Stimulated activated CD8-positive, alpha-beta memory T cell treated with anti-CD3 and anti-CD28 coated beads, Interleukin-7, amount 100 ng/mL, for 4 hours (primary cell): ENCODE results near the gene KLHL30.

ENCODE experiments used
- DNase-seq, 2 donors: peaks; one replicate each; pipeline ENCODE4 v3.0.0-alpha.2; 2020; ENCODE audit warnings: low read depth in 2 of 2

Gene KLHL30

GRCh38 chr2:238138331-238139195, at the start of gene KLHL30:
Gene KLHL30 (plus strand): TSS chr2:238138668. CDS start chr2:238140755, 2,087 bp downstream.
- DNase-seq, result no peak

GRCh38 chr2:238090887-238091286, 47.6 kb upstream of the KLHL30 start:
- no peak for DNase-seq

GRCh38 chr2:238091436-238092060, 46.9 kb upstream of the KLHL30 start:
- no peak for DNase-seq

- no peak for DNase-seq
Observed at GRCh38 chr2:238092486-238093035, 45.9 kb upstream of the KLHL30 start.

GRCh38 chr2:238093181-238094140, 45.0 kb upstream of the KLHL30 start:
- no peak for DNase-seq

- DNase-seq, result no peak
Observed at GRCh38 chr2:238094438-238095022, 43.9 kb upstream of the KLHL30 start.

GRCh38 chr2:238095143-238095542, 43.3 kb upstream of the KLHL30 start:
- no peak for DNase-seq

- DNase-seq, result no peak
Observed at GRCh38 chr2:238096311-238097011, 42.0 kb upstream of the KLHL30 start.

GRCh38 chr2:238097201-238097987, 41.1 kb upstream of the KLHL30 start:
- no peak for DNase-seq

GRCh38 chr2:238097988-238098871, 40.2 kb upstream of the KLHL30 start:
- no peak for DNase-seq

GRCh38 chr2:238098901-238099713, 39.4 kb upstream of the KLHL30 start:
- no peak for DNase-seq

GRCh38 chr2:238099714-238100048, 38.8 kb upstream of the KLHL30 start:
- DNase-seq, result no peak

GRCh38 chr2:238100049-238100820, 38.2 kb upstream of the KLHL30 start, which contains the start of gene ESPNL:
Gene ESPNL (plus strand): TSS chr2:238100340. CDS start chr2:238100420, 80 bp downstream.
- DNase-seq, result no peak

GRCh38 chr2:238100821-238101771, 37.4 kb upstream of the KLHL30 start:
- DNase-seq, result no peak

- DNase-seq, result no peak
Observed at GRCh38 chr2:238101891-238102841, 36.3 kb upstream of the KLHL30 start.
